ENCODE results near the gene UBTD1. TPM values are rescaled to one million over a fixed set of nuclear protein-coding genes. Genes with fewer than 3 reads are reported as not detected.

Gene UBTD1
- total and polyA plus RNA-seq, 12 donors, result 1.4 to 24.2 (median 13.4) TPM

GRCh38 chr10:97598407-97599271 is 99.9 kb downstream of the UBTD1 start:
- H3K27ac ChIP-seq, result no peak overlapping the region
- H3K9me3 ChIP-seq (replicated peaks in 1 of 3), result no peaks in the 10 kb centered on the region
- WGBS, 4 donors, result 92 to 95% (median 93%) methylated on average over 11 to 19 of the region's 19 CpGs

GRCh38 chr10:97599272-97599619 is 100.5 kb downstream of the UBTD1 start:
- Histone ChIP-seq H3K36me3 (replicated peaks in 1 of 2) (no peaks in the 10 kb centered on the region), H3K27me3 (no peaks in the 10 kb centered on the region), H3K27ac (no peak overlapping the region), H3K4me3 (no peak overlapping the region), H3K9me3 (replicated peaks in 1 of 3) (no peaks in the 10 kb centered on the region), H3K4me1 (replicated peaks in 1 of 2) (peaks cover 12 to 27% of the 10 kb centered on the region in 2 donors)
- TF ChIP-seq CTCF (IDR thresholded peaks at IDR 0.05) (no peak), POLR2A (IDR thresholded peaks at IDR 0.05) (no peak)
- DNase-seq, result no peak
- intact Hi-C loops (cut with DNase I), result no loop called here
- 93 to 97% (median 94%) methylated on average over 6 of the region's 6 CpGs for WGBS, 4 donors

More at GRCh38 chr10:97598407-97599271, 99.9 kb downstream of the UBTD1 start:
- Histone ChIP-seq H3K4me1 (replicated peaks in 1 of 2) (peaks cover 12 to 27% of the 10 kb centered on the region in 2 donors), H3K27me3 (no peaks in the 10 kb centered on the region), H3K4me3 (no peak overlapping the region), H3K36me3 (replicated peaks in 1 of 2) (no peaks in the 10 kb centered on the region)
- no peak for TF ChIP-seq POLR2A (IDR thresholded peaks at IDR 0.05)
- no peak for TF ChIP-seq CTCF (IDR thresholded peaks at IDR 0.05)
- intact Hi-C loops (cut with DNase I), result no loop called here
- DNase-seq, result no peak

- no peak for DNase-seq
- Histone ChIP-seq H3K27ac (no peak overlapping the region), H3K4me1 (replicated peaks in 1 of 2) (peaks cover 12 to 27% of the 10 kb centered on the region in 2 donors), H3K27me3 (no peaks in the 10 kb centered on the region), H3K4me3 (no peak overlapping the region), H3K36me3 (replicated peaks in 1 of 2) (no peaks in the 10 kb centered on the region), H3K9me3 (replicated peaks in 1 of 3) (no peaks in the 10 kb centered on the region)
- intact Hi-C loops (cut with DNase I), result no loop called here
- 89 to 100% (median 93%) methylated on average over 1 of the region's 1 CpG for WGBS, 4 donors
- TF ChIP-seq POLR2A (IDR thresholded peaks at IDR 0.05) (no peak), CTCF (IDR thresholded peaks at IDR 0.05) (no peak)
Measured at GRCh38 chr10:97600616-97601015, 101.9 kb downstream of the UBTD1 start.

GRCh38 chr10:97601268-97602215 is 102.8 kb downstream of the UBTD1 start:
- no peaks in the 10 kb centered on the region for H3K36me3 ChIP-seq (replicated peaks in 1 of 2)
- intact Hi-C loops (cut with DNase I), result no loop called here
- peaks cover 7 to 17% of the 10 kb centered on the region in 2 donors for H3K4me1 ChIP-seq (replicated peaks in 1 of 2)
- H3K4me3 ChIP-seq, result no peak overlapping the region
- no peaks in the 10 kb centered on the region for H3K9me3 ChIP-seq (replicated peaks in 1 of 3)
- no peak overlapping the region for H3K27ac ChIP-seq
- no peak for TF ChIP-seq CTCF (IDR thresholded peaks at IDR 0.05)
- TF ChIP-seq POLR2A (IDR thresholded peaks at IDR 0.05), result no peak
- no peak for DNase-seq
- no peaks in the 10 kb centered on the region for H3K27me3 ChIP-seq
- WGBS, 4 donors, result 83 to 88% (median 87%) methylated on average over 16 to 21 of the region's 21 CpGs
